Measurements from ENCODE around the gene PCDHGA1. TPM values are rescaled to one million over a fixed set of nuclear protein-coding genes. Genes with fewer than 3 reads are reported as not detected.
A peak's percentile ranks its signal among the peaks of the same experiment; 100 is the strongest.

Gene PCDHGA1
- total and polyA plus RNA-seq, 7 donors = 0.27 to 2.1 (median 0.59) TPM

GRCh38 chr5:141434006-141434405, 103.7 kb downstream of the PCDHGA1 start:
- intact Hi-C loops (cut with DNase I) = loop anchor here (5.0 kb wide), 3 partner anchors 43 to 123 kb away; partner anchors contain the start of gene PCDHGC3 (in 1 of the 2)
- no peak overlapping the region for H3K4me3 ChIP-seq
- H3K27ac ChIP-seq = no peak overlapping the region
- DNase-seq (no peak), ATAC-seq (no peak)
- WGBS, 3 donors = 78 to 84% (median 83%) methylated on average over 2 of the region's 2 CpGs
- H3K36me3 ChIP-seq (ENCODE audit: insufficient read depth in 1 of 2, low read depth in 1 of 2) = no peaks in the 10 kb centered on the region
- H3K27me3 ChIP-seq (ENCODE audit: insufficient read depth in 3 of 3, low read length in 2 of 3) = peaks cover 0 to 5% (median 3%) of the 10 kb centered on the region in 3 donors
- H3K9me3 ChIP-seq = peaks cover 4% of the 10 kb centered on the region
- H3K4me1 ChIP-seq = no peaks in the 10 kb centered on the region
- no peak for TF ChIP-seq CTCF (IDR thresholded peaks at IDR 0.05)

- intact Hi-C loops (cut with DNase I) = no loop called here
Measured at GRCh38 chr5:141437221-141437620, 106.9 kb downstream of the PCDHGA1 start.

DNA sequence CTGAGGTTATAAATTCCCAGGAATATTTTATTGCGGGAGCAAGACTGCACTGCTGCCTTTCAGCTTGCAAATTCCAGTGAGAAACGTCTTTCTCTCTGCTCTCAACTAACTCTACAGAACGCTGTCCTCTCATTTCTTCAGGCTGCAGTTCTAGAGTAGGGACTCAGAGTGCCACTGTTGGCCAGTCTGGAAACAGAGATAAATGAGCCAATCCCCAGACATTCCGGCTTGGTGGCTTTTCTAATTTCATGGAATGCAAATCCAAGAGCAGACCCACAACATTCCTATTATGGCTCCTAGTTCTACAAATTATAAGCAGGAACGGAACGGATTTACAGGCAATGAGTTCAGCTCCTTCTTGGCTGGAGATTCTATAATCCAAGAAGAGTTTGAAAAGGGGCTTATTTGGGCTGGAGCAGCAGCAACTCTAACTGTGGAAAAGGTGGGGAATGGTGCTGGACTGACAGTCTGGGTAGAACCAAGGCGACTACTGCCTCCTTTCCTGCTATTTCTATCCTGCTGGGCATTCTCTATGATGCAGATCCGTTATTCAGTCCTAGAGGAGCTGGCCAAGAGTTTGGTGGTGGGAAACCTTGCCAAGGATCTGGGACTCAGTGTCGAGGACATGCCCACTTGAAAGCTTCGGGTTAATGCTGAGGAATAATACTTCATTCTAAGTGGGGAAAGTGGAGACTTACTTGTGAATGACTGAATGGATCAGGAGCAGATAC, 109.3 kb downstream of the PCDHGA1 start:
- intact Hi-C loops (cut with DNase I) = no loop called here
- H3K27ac ChIP-seq = no peak overlapping the region
- WGBS, 3 donors = 60 to 74% (median 67%) methylated on average over 10 of the region's 10 CpGs
- ATAC-seq = peak in 2 of 4 donors; percentile 35
- H3K36me3 ChIP-seq (ENCODE audit: insufficient read depth in 1 of 2, low read depth in 1 of 2) = no peaks in the 10 kb centered on the region
- no peak for TF ChIP-seq CTCF (IDR thresholded peaks at IDR 0.05)
- no peaks in the 10 kb centered on the region for H3K27me3 ChIP-seq (ENCODE audit: insufficient read depth in 3 of 3, low read length in 2 of 3)
- no peaks in the 10 kb centered on the region for H3K4me1 ChIP-seq
- no peak for DNase-seq
- H3K4me3 ChIP-seq = no peak overlapping the region
- H3K9me3 ChIP-seq = no peaks in the 10 kb centered on the region

More at GRCh38 chr5:141437221-141437620, 106.9 kb downstream of the PCDHGA1 start:
- Histone ChIP-seq H3K4me3 (no peak overlapping the region), H3K4me1 (no peaks in the 10 kb centered on the region), H3K27me3 (ENCODE audit: insufficient read depth in 3 of 3, low read length in 2 of 3) (peaks cover 0 to 5% (median 1%) of the 10 kb centered on the region in 3 donors), H3K36me3 (ENCODE audit: insufficient read depth in 1 of 2, low read depth in 1 of 2) (no peaks in the 10 kb centered on the region), H3K27ac (no peak overlapping the region), H3K9me3 (peaks cover 1% of the 10 kb centered on the region)
- DNase-seq (no peak), ATAC-seq (no peak)
- no peak for TF ChIP-seq CTCF (IDR thresholded peaks at IDR 0.05)
- WGBS, 3 donors = 87 to 96% (median 95%) methylated on average over 2 of the region's 2 CpGs

DNA sequence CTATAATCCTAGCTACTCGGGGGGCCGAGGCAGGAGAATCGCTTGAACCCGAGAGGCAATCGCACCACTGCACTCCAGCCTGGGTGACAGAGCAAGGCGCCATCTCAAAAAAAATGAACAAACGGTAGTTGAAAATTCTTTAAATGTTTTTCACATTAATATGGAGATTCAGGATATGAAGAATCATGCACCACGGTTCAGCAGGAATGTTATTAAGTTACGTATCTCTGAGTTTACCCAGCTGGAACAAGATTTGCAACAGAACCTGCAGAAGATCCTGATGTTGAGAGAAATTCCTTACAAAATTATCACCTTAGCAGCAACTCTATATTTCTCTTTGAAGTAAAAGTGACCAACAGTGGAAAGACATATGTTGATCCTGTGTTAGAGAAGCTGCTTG, 110.0 kb downstream of the PCDHGA1 start:
- WGBS, 3 donors = 94 to 96% (median 95%) methylated on average over 9 of the region's 9 CpGs
- TF ChIP-seq CTCF (IDR thresholded peaks at IDR 0.05) = no peak
- no peak overlapping the region for H3K27ac ChIP-seq
- no peaks in the 10 kb centered on the region for H3K27me3 ChIP-seq (ENCODE audit: insufficient read depth in 3 of 3, low read length in 2 of 3)
- no peaks in the 10 kb centered on the region for H3K36me3 ChIP-seq (ENCODE audit: insufficient read depth in 1 of 2, low read depth in 1 of 2)
- H3K4me3 ChIP-seq = no peak overlapping the region
- intact Hi-C loops (cut with DNase I) = no loop called here
- ATAC-seq (no peak), DNase-seq (no peak)
- H3K4me1 ChIP-seq = no peaks in the 10 kb centered on the region
- H3K9me3 ChIP-seq = no peaks in the 10 kb centered on the region

All from psoas muscle (tissue), 8 donors.